Measurements from ENCODE around the gene ZNF155. TPM values are rescaled to one million over a fixed set of nuclear protein-coding genes. Genes with fewer than 3 reads are reported as not detected.

Gene ZNF155
- total and polyA plus RNA-seq, 2 donors (not counting 3 experiments of a cell fraction or from before 2014, with no cell fraction given), result 2.0 to 5.9 TPM

GRCh38 chr19:43976732-43977131 lies 7.3 kb upstream of the ZNF155 start:
- DNase-seq (ENCODE audit: low read depth, low spot score) (no peak), FAIRE-seq (no peak)
- no peaks in the 10 kb centered on the region for H3K79me2 ChIP-seq (ENCODE audit: control insufficient read depth, insufficient read depth, low read length)
- H3K4me3 ChIP-seq (replicated peaks in 1 of 3; ENCODE audit: insufficient read depth in 1 of 3, low read depth in 1 of 3, low read length in 3 of 3), result no peak overlapping the region
- no peaks in the 10 kb centered on the region for H3K9me1 ChIP-seq (replicated peaks; ENCODE audit: control insufficient read depth, extremely low read depth, insufficient read depth, low read length)
- H3K9ac ChIP-seq (replicated peaks; ENCODE audit: extremely low read depth, insufficient read depth, low read length), result no peak overlapping the region
- no peak overlapping the region for H3K27ac ChIP-seq (ENCODE audit: insufficient read depth, low read depth, low read length)
- ChIA-PET POLR2A (no interaction called here), CTCF (no interaction called here)
- dilution Hi-C loops (cut with MboI; ENCODE audit: extremely low pct_ligation_motif_present, low sequenced_read_pairs) (no loop called here), intact Hi-C loops (cut with micrococcal nuclease) (no loop called here)
- TF ChIP-seq EZH2 (IDR thresholded peaks at IDR 0.05; ENCODE audit: borderline replicate concordance, low read depth, low read length, severe bottlenecking) (no peak), POLR2A (IDR thresholded peaks at IDR 0.05; ENCODE audit: low read depth, low read length) (no peak), FOS (IDR thresholded peaks at IDR 0.05; ENCODE audit: borderline replicate concordance, insufficient read depth, low read length) (no peak), JUN (IDR thresholded peaks at IDR 0.05; ENCODE audit: borderline replicate concordance, insufficient read depth, insufficient read length, low read depth) (no peak), CTCF (IDR thresholded peaks at IDR 0.05; ENCODE audit: extremely low read depth in 1 of 2, insufficient read depth in 1 of 2, low read depth in 1 of 2, low read length in 2 of 2) (no peak), MAX (IDR thresholded peaks at IDR 0.05; ENCODE audit: insufficient read depth, insufficient read length) (no peak)
- no peaks in the 10 kb centered on the region for H3K4me1 ChIP-seq (ENCODE audit: control insufficient read depth, extremely low read depth, insufficient read depth, low read length)
- no peaks in the 10 kb centered on the region for H4K20me1 ChIP-seq (replicated peaks; ENCODE audit: control insufficient read depth, extremely low read depth, insufficient read depth, low read length)
- no peak overlapping the region for H2AFZ ChIP-seq (ENCODE audit: low read depth, low read length)
- H3K27me3 ChIP-seq (ENCODE audit: control insufficient read depth in 2 of 2, insufficient read depth in 2 of 2, low read length in 2 of 2), result no peaks in the 10 kb centered on the region
- H3K36me3 ChIP-seq (ENCODE audit: control insufficient read depth in 2 of 2, extremely low read depth in 1 of 2, insufficient read depth in 2 of 2, low read length in 2 of 2), result no peaks in the 10 kb centered on the region
- no peaks in the 10 kb centered on the region for H3K9me3 ChIP-seq (replicated peaks; ENCODE audit: control insufficient read depth, insufficient read depth, low read length)
- no peak overlapping the region for H3K4me2 ChIP-seq (ENCODE audit: insufficient read depth, low read length)
- no TSS peak for BruUV-seq (replicated peaks)

GRCh38 chr19:43983544-43983911 lies 460 bp upstream of the ZNF155 start:
- intact Hi-C loops (cut with micrococcal nuclease) (loop anchor here (5.0 kb wide), 2 partner anchors 69 to 229 kb away; partner anchors contain the start of genes ZNF223 and ZNF227), dilution Hi-C loops (cut with MboI; ENCODE audit: extremely low pct_ligation_motif_present, low sequenced_read_pairs) (no loop called here)
- Histone ChIP-seq H3K9ac (replicated peaks; ENCODE audit: extremely low read depth, insufficient read depth, low read length) (no peak overlapping the region), H3K9me1 (replicated peaks; ENCODE audit: control insufficient read depth, extremely low read depth, insufficient read depth, low read length) (no peaks in the 10 kb centered on the region), H4K20me1 (replicated peaks; ENCODE audit: control insufficient read depth, extremely low read depth, insufficient read depth, low read length) (no peaks in the 10 kb centered on the region), H3K36me3 (ENCODE audit: control insufficient read depth in 2 of 2, extremely low read depth in 1 of 2, insufficient read depth in 2 of 2, low read length in 2 of 2) (no peaks in the 10 kb centered on the region), H3K4me1 (ENCODE audit: control insufficient read depth, extremely low read depth, insufficient read depth, low read length) (peaks cover 6% of the 10 kb centered on the region), H3K4me2 (ENCODE audit: insufficient read depth, low read length) (peak overlapping the region; percentile 87), H3K9me3 (replicated peaks; ENCODE audit: control insufficient read depth, insufficient read depth, low read length) (no peaks in the 10 kb centered on the region), H3K79me2 (ENCODE audit: control insufficient read depth, insufficient read depth, low read length) (peaks cover 4% of the 10 kb centered on the region), H2AFZ (ENCODE audit: low read depth, low read length) (peak overlapping the region; percentile 34), H3K27me3 (ENCODE audit: control insufficient read depth in 2 of 2, insufficient read depth in 2 of 2, low read length in 2 of 2) (no peaks in the 10 kb centered on the region), H3K27ac (ENCODE audit: insufficient read depth, low read depth, low read length) (no peak overlapping the region), H3K4me3 (replicated peaks in 1 of 3; ENCODE audit: insufficient read depth in 1 of 3, low read depth in 1 of 3, low read length in 3 of 3) (peak overlapping the region in 1 of 3 experiments; percentile 75)
- BruUV-seq (replicated peaks), result no TSS peak
- no peak for TF ChIP-seq GATA2 (IDR thresholded peaks at IDR 0.05; ENCODE audit: insufficient read depth, insufficient read length, low read depth, low read length)
- TF ChIP-seq MYC (IDR thresholded peaks at IDR 0.05; ENCODE audit: low read depth, low read length), result no peak
- TF ChIP-seq FOS (IDR thresholded peaks at IDR 0.05; ENCODE audit: borderline replicate concordance, insufficient read depth, low read length), result no peak
- TF ChIP-seq EZH2 (IDR thresholded peaks at IDR 0.05; ENCODE audit: borderline replicate concordance, low read depth, low read length, severe bottlenecking), result no peak
- no peak for TF ChIP-seq CTCF (IDR thresholded peaks at IDR 0.05; ENCODE audit: extremely low read depth in 1 of 2, insufficient read depth in 1 of 2, low read depth in 1 of 2, low read length in 2 of 2)
- TF ChIP-seq POLR2AphosphoS5 (IDR thresholded peaks at IDR 0.05; ENCODE audit: insufficient read depth, low read depth, low read length), result no peak
- TF ChIP-seq MAX (IDR thresholded peaks at IDR 0.05; ENCODE audit: insufficient read depth, insufficient read length), result no peak
- TF ChIP-seq POLR2A (IDR thresholded peaks at IDR 0.05; ENCODE audit: low read depth, low read length), result no peak
- TF ChIP-seq JUN (IDR thresholded peaks at IDR 0.05; ENCODE audit: borderline replicate concordance, insufficient read depth, insufficient read length, low read depth), result no peak
- FAIRE-seq (no peak), DNase-seq (ENCODE audit: low read depth, low spot score) (no peak)
- ChIA-PET CTCF (no interaction called here), POLR2A (interaction anchor here (0.5 kb wide), 1 partner anchor 1566 kb away, joined by 3 read pairs; no protein-coding TSS in a partner anchor)

Measured in endothelial cell of umbilical vein (primary cell).